22Rv1 (cell line): ENCODE data around the gene NME5.
"Not testable (repeated sequence)": the region's sequence is repeated elsewhere in the genome, so short reads cannot be mapped to it uniquely, and the experiment has no call there.

Source experiments
- CTCF ChIP-seq: fragments of 450-650 bp; IDR thresholded peaks from 2 replicates; pipeline ENCODE4 v1.5.1; 2017; ENCODE audit warnings: mild to moderate bottlenecking
- ZFX ChIP-seq: fragments of 450-650 bp; IDR thresholded peaks from 2 replicates; pipeline ENCODE4 v1.6.1; 2017; ENCODE audit warnings: antibody characterized with exemption, borderline replicate concordance

GRCh38 chr5:138155977-138156376 lies 16.7 kb upstream of the NME5 start:
- not testable (repeated sequence) for TF ChIP-seq CTCF, ZFX
